ENCODE measurements around the gene MAPT. TPM values are rescaled to one million over a fixed set of nuclear protein-coding genes. Genes with fewer than 3 reads are reported as not detected.

Gene MAPT
- total RNA-seq, 1 donor from 2014 or later = 2.1 TPM

DNA sequence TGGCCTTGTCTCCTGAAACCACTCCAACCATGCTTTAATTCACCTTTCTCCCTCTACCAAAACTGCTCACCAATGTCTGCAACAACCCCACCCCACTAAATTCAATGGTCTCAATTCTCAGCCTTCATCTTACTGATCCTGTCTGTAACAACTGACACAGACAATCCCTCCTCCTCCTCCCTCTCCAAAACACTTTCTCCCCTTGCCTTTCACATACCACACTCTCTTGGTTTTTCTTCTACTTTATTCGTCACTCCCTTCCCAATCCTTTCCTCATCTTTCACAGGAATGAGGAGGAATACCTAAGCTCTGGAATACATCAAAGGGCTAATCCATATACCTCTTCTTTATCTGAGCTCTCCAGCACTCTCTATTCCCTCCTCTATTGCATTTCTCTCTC, 170.1 kb downstream of the MAPT start:
- H3K36me3 ChIP-seq (ENCODE audit: insufficient read depth, low read length) = peaks cover 25% of the 10 kb centered on the region
- H3K4me1 Mint-ChIP-seq (ENCODE audit: low read depth, unreplicated experiment) = peaks cover 25% of the 10 kb centered on the region
- peak overlapping the region; percentile 42 for H3K27ac ChIP-seq (ENCODE audit: low read depth, low read length)
- no peak overlapping the region for H2AFZ ChIP-seq (ENCODE audit: low read depth, low read length)
- no peaks in the 10 kb centered on the region for H3K9me3 Mint-ChIP-seq (ENCODE audit: unreplicated experiment)
- FAIRE-seq = no peak
- no peaks in the 10 kb centered on the region for H3K9me3 ChIP-seq (ENCODE audit: insufficient read depth, low read depth, low read length)
- TF ChIP-seq, protein P1, sequence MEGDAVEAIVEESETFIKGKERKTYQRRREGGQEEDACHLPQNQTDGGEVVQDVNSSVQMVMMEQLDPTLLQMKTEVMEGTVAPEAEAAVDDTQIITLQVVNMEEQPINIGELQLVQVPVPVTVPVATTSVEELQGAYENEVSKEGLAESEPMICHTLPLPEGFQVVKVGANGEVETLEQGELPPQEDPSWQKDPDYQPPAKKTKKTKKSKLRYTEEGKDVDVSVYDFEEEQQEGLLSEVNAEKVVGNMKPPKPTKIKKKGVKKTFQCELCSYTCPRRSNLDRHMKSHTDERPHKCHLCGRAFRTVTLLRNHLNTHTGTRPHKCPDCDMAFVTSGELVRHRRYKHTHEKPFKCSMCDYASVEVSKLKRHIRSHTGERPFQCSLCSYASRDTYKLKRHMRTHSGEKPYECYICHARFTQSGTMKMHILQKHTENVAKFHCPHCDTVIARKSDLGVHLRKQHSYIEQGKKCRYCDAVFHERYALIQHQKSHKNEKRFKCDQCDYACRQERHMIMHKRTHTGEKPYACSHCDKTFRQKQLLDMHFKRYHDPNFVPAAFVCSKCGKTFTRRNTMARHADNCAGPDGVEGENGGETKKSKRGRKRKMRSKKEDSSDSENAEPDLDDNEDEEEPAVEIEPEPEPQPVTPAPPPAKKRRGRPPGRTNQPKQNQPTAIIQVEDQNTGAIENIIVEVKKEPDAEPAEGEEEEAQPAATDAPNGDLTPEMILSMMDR (IDR thresholded peaks at IDR 0.05; ENCODE audit: insufficient read depth, low read depth, low read length) = no peak
- TF ChIP-seq EZH2 (IDR thresholded peaks at IDR 0.05; ENCODE audit: insufficient read depth, low read length) = no peak
- H3K27me3 ChIP-seq (ENCODE audit: insufficient read depth, low read length) = no peaks in the 10 kb centered on the region
- peak overlapping the region; percentile 60 for H3K27ac Mint-ChIP-seq (ENCODE audit: unreplicated experiment)
- no peak overlapping the region for H3K4me3 Mint-ChIP-seq (ENCODE audit: unreplicated experiment)
- no peak for DNase-seq (ENCODE audit: low read depth)
- H3K4me1 ChIP-seq (ENCODE audit: insufficient read depth, low read length) = peaks cover 11% of the 10 kb centered on the region
- H3K4me3 ChIP-seq (ENCODE audit: insufficient read depth, low read depth, low read length) = no peak overlapping the region
- peaks cover 9% of the 10 kb centered on the region for H3K36me3 Mint-ChIP-seq (ENCODE audit: low read depth, unreplicated experiment)
- H4K20me1 ChIP-seq (ENCODE audit: insufficient read depth, low read length) = peaks cover 33% of the 10 kb centered on the region
- H3K27me3 Mint-ChIP-seq (ENCODE audit: low read depth, unreplicated experiment) = no peaks in the 10 kb centered on the region
- H3K4me2 ChIP-seq (ENCODE audit: low read length) = no peak overlapping the region
- H3K79me2 ChIP-seq (ENCODE audit: insufficient read depth, low read length) = peaks cover 48% of the 10 kb centered on the region
- peak overlapping the region; percentile 6 for H3K9ac ChIP-seq (ENCODE audit: low read length)

DNA sequence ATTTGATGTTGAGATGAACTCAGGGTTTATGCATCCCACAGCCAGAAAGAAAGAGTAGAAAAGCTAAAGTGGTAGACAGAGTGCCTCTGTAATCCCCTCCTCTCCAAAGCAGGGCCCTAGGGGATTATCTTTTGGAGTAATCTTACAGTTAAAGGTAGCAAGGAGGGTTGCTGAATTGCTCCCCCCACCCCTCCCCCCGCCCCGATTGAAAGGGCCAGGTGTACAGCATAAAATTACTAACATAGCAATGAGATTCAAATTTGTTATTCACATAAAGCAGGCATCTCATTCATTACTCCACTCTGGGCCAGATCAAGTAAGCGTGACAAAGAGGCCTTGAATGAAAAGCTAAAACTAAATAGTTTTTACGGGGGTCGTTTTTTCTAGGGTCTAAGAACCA, 177.4 kb downstream of the MAPT start:
- FAIRE-seq (no peak), DNase-seq (ENCODE audit: low read depth) (no peak)
- no peak overlapping the region for H3K9ac ChIP-seq (ENCODE audit: low read length)
- H3K36me3 ChIP-seq (ENCODE audit: insufficient read depth, low read length) = peaks cover 6% of the 10 kb centered on the region
- Mint-ChIP-seq H3K27me3 (ENCODE audit: low read depth, unreplicated experiment) (no peaks in the 10 kb centered on the region), H3K27ac (ENCODE audit: unreplicated experiment) (no peak overlapping the region), H3K4me3 (ENCODE audit: unreplicated experiment) (no peak overlapping the region), H3K36me3 (ENCODE audit: low read depth, unreplicated experiment) (peaks cover 7% of the 10 kb centered on the region), H3K4me1 (ENCODE audit: low read depth, unreplicated experiment) (peaks cover 36% of the 10 kb centered on the region), H3K9me3 (ENCODE audit: unreplicated experiment) (peaks cover 2% of the 10 kb centered on the region)
- TF ChIP-seq, protein P1 (IDR thresholded peaks at IDR 0.05; ENCODE audit: insufficient read depth, low read depth, low read length) = no peak
- TF ChIP-seq EZH2 (IDR thresholded peaks at IDR 0.05; ENCODE audit: insufficient read depth, low read length) = no peak
- H3K4me1 ChIP-seq (ENCODE audit: insufficient read depth, low read length) = peaks cover 14% of the 10 kb centered on the region
- no peak overlapping the region for H3K4me3 ChIP-seq (ENCODE audit: insufficient read depth, low read depth, low read length)
- H2AFZ ChIP-seq (ENCODE audit: low read depth, low read length) = no peak overlapping the region
- H3K27ac ChIP-seq (ENCODE audit: low read depth, low read length) = no peak overlapping the region
- no peaks in the 10 kb centered on the region for H3K27me3 ChIP-seq (ENCODE audit: insufficient read depth, low read length)
- H3K9me3 ChIP-seq (ENCODE audit: insufficient read depth, low read depth, low read length) = no peaks in the 10 kb centered on the region
- peaks cover 68% of the 10 kb centered on the region for H4K20me1 ChIP-seq (ENCODE audit: insufficient read depth, low read length)
- H3K4me2 ChIP-seq (ENCODE audit: low read length) = no peak overlapping the region
- H3K79me2 ChIP-seq (ENCODE audit: insufficient read depth, low read length) = peaks cover 83% of the 10 kb centered on the region

DNA sequence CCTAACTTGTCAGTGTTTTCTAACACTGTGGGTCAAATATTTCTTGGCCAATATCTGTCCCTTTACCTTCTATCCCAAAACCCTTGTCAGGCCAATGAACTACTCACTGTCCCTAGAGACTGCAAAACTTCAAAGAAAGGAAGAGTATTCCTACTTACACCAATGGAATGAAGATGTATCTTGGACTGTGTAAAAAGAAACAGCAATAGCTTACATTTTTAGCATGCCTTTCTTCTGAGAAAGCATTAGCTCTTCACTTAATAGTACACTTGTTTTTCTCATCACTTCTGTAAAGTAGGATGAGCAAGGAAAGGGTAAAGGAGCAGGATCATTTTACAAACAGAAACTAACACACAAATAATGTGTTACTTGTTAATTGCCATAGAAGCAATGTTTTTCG, 178.6 kb downstream of the MAPT start:
- TF ChIP-seq, protein P1 (IDR thresholded peaks at IDR 0.05; ENCODE audit: insufficient read depth, low read depth, low read length) = no peak
- TF ChIP-seq EZH2 (IDR thresholded peaks at IDR 0.05; ENCODE audit: insufficient read depth, low read length) = no peak
- peak; percentile 76 for DNase-seq (ENCODE audit: low read depth)
- no peak overlapping the region for H3K9ac ChIP-seq (ENCODE audit: low read length)
- peaks cover 2% of the 10 kb centered on the region for H3K36me3 ChIP-seq (ENCODE audit: insufficient read depth, low read length)
- H3K9me3 ChIP-seq (ENCODE audit: insufficient read depth, low read depth, low read length) = no peaks in the 10 kb centered on the region
- H2AFZ ChIP-seq (ENCODE audit: low read depth, low read length) = no peak overlapping the region
- no peak overlapping the region for H3K4me3 ChIP-seq (ENCODE audit: insufficient read depth, low read depth, low read length)
- FAIRE-seq = peak; percentile 86
- H3K36me3 Mint-ChIP-seq (ENCODE audit: low read depth, unreplicated experiment) = peaks cover 10% of the 10 kb centered on the region
- H3K4me1 Mint-ChIP-seq (ENCODE audit: low read depth, unreplicated experiment) = peaks cover 40% of the 10 kb centered on the region
- peaks cover 66% of the 10 kb centered on the region for H4K20me1 ChIP-seq (ENCODE audit: insufficient read depth, low read length)
- H3K27me3 Mint-ChIP-seq (ENCODE audit: low read depth, unreplicated experiment) = no peaks in the 10 kb centered on the region
- no peaks in the 10 kb centered on the region for H3K27me3 ChIP-seq (ENCODE audit: insufficient read depth, low read length)
- peak overlapping the region; percentile 31 for H3K4me2 ChIP-seq (ENCODE audit: low read length)
- H3K79me2 ChIP-seq (ENCODE audit: insufficient read depth, low read length) = peaks cover 84% of the 10 kb centered on the region
- H3K4me1 ChIP-seq (ENCODE audit: insufficient read depth, low read length) = peaks cover 14% of the 10 kb centered on the region
- H3K27ac Mint-ChIP-seq (ENCODE audit: unreplicated experiment) = peak overlapping the region; percentile 72
- peak overlapping the region; percentile 28 for H3K27ac ChIP-seq (ENCODE audit: low read depth, low read length)
- H3K9me3 Mint-ChIP-seq (ENCODE audit: unreplicated experiment) = peaks cover 2% of the 10 kb centered on the region
- peak overlapping the region; percentile 2 for H3K4me3 Mint-ChIP-seq (ENCODE audit: unreplicated experiment)

Data from astrocyte (in vitro differentiated cells and primary cell).